ENCODE measurements around the gene PPP2R5D.
A peak's percentile ranks its signal among the peaks of the same experiment; 100 is the strongest.

The PPP2R5D gene

DNA sequence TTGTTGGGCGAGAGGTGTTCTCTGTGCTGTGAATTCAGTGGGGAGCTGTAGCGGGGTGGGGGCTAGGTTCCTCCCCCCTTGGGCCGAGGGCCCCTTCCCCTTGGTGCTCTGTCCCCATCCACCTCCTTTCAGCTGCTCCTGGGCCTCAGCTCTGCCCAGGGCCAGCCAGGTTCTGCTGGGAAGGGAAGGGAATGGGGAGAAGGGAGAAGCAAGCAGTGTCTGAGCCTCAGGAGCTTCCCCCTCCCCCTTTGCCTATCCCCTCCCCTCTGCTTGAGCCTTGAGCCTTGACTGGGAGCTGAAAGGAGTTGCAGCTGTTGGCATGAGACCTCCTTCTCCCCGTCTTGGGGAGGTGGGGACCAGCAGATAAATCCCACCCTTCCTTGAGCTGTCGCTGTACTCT lies 36.5 kb downstream of the PPP2R5D start:
- TF ChIP-seq POLR2AphosphoS5 (IDR thresholded peaks at IDR 0.05; ENCODE audit: low read depth, low read length): no peak
- TF ChIP-seq REST (IDR thresholded peaks at IDR 0.05; ENCODE audit: insufficient read depth in 1 of 2, low read depth in 2 of 2, low read length in 2 of 2): no peak
- TF ChIP-seq FOXP2 (optimal IDR thresholded peaks at IDR 0.05; ENCODE audit: borderline replicate concordance, extremely low read depth, extremely low read length, insufficient read depth): no peak

DNA sequence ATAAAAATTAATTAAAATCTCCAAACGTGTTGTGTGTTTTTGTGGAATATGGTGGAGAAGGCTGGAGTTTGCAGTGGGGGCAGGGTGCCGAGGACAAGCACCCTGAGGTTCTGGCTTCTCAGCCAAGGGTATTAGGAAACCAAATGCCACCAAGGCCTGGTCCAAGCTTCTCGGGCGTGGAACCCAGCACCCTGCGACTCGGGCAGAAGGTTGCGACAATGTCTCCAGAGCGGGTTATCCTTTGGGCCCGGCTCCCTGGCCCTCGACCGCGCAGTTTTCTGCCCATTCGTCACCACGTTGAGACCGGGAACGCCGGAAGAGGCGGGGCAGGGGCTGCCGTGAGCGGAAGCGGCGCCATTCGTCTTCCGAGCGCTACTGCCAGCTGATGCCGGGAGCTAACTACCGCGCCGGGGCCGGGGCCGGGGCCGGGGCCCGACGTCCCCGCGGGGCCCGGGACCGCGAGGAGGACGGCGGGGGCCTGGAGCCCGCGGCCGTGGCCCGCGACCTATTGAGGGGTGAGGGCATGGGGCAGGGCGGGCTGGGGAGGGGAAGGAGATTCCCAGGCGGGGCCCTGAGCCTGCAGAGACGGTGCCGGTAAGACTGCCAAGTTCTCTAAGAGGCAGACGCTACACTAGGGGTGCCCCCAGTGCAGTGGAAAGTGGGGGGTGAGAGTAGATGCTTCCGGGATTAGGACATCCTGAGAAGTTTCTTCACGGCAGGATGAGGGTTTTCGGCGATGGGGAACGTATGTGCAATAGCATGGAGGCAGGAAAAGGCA lies 37.1 kb downstream of the PPP2R5D start, which contains the start of gene RRP36:
RRP36 (plus strand) TSS at position 354 of the 778 bp plus-strand sequence; CDS start at position 386, 32 bp downstream.
- TF ChIP-seq FOXP2 (optimal IDR thresholded peaks at IDR 0.05; ENCODE audit: borderline replicate concordance, extremely low read depth, extremely low read length, insufficient read depth) (peak; percentile 56), SIN3A (IDR thresholded peaks at IDR 0.05; ENCODE audit: borderline replicate concordance, insufficient read depth, low read length) (peak; percentile 35; the same call in 1 of the 2 replicates), REST (IDR thresholded peaks at IDR 0.05; ENCODE audit: insufficient read depth in 1 of 2, low read depth in 2 of 2, low read length in 2 of 2) (peak in 1 of 2 experiments; percentile 37; a peak in 1 of 4 replicates), POLR2AphosphoS5 (IDR thresholded peaks at IDR 0.05; ENCODE audit: low read depth, low read length) (peak; percentile 84), TAF1 (IDR thresholded peaks at IDR 0.05; ENCODE audit: borderline replicate concordance, insufficient read depth, low read length) (peak; percentile 89; the same call in 1 of the 2 replicates)

DNA sequence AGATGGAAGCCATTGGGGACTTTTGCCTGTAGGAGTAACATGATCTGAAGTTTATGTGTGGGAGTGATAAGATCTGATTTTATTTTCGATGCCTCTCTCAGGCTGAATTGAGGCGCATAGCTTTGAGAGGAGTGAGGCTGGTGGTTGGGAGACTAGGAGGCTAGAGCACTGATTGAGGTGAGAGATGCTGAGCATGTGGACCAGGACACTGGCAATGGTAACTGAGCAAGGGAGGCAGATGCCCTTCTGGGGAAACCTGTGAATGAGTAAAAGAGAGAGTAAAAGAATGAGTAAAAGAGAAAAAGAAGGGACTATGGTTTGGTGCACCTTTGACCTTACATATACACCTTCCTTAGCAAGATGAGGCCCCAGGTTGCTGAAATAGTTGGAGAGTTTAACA lies 40.1 kb downstream of the PPP2R5D start:
- TF ChIP-seq POLR2AphosphoS5 (IDR thresholded peaks at IDR 0.05; ENCODE audit: low read depth, low read length) (no peak), FOXP2 (optimal IDR thresholded peaks at IDR 0.05; ENCODE audit: borderline replicate concordance, extremely low read depth, extremely low read length, insufficient read depth) (no peak), REST (IDR thresholded peaks at IDR 0.05; ENCODE audit: insufficient read depth in 1 of 2, low read depth in 2 of 2, low read length in 2 of 2) (no peak), TAF1 (IDR thresholded peaks at IDR 0.05; ENCODE audit: borderline replicate concordance, insufficient read depth, low read length) (no peak), SIN3A (IDR thresholded peaks at IDR 0.05; ENCODE audit: borderline replicate concordance, insufficient read depth, low read length) (no peak)

GRCh38 chr6:43026365-43026764 lies 42.0 kb downstream of the PPP2R5D start:
- TF ChIP-seq TAF1 (IDR thresholded peaks at IDR 0.05; ENCODE audit: borderline replicate concordance, insufficient read depth, low read length): no peak
- TF ChIP-seq SIN3A (IDR thresholded peaks at IDR 0.05; ENCODE audit: borderline replicate concordance, insufficient read depth, low read length): no peak
- no peak for TF ChIP-seq FOXP2 (optimal IDR thresholded peaks at IDR 0.05; ENCODE audit: borderline replicate concordance, extremely low read depth, extremely low read length, insufficient read depth)
- no peak for TF ChIP-seq REST (IDR thresholded peaks at IDR 0.05; ENCODE audit: insufficient read depth in 1 of 2, low read depth in 2 of 2, low read length in 2 of 2)

All from PFSK-1 (cell line).